NCI-H2029 treated with DMSO at 0.1 percent for 48 hours (cell line): Measurements from ENCODE around the gene SDR39U1.

Source experiments
- DNase-seq: peaks from one replicate; lab custom pipeline; 2025; lab: John Stamatoyannopoulos, UW

SDR39U1 gene

DNA sequence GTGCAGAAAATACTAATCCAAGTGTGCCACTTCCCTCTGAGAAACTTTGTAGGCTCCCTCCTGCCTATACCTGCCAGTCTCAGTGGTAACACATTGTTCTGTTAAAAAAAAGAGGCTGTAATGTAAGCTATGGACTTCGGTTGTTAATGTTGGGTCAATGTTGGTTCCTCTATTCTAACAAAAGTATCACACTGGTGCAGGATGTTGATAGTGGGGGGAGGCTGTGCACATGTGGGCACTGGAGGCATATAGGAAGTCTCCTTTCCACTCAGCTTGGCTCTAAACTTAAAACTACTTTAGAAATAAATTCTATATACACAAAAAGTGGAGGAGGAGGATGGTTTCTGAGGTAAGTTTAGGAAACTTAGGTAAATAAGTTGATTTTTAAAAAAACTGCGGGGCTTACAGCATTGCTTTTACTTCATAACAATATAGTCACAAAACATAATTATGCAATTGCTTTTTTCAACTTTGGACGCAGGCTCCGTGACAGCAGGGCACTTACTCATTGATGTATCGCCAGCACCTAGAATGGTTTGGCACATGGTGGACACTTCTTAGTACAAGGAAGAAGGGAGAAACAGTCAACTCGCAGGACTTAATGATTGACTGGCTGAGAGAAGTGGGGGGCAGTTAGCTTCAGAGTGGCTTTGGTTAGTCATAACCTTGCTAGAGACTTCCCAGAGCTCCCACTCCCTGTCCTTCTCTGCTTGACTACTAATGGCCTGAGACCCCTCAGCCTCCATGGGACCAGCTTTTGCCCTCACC lies 51.7 kb downstream of the SDR39U1 start:
- DNase-seq, result no peak
